GM23248 (cell line): ENCODE results near the gene PCNA. TPM values are rescaled to one million over a fixed set of nuclear protein-coding genes. Genes with fewer than 3 reads are reported as not detected.
A peak's percentile ranks its signal among the peaks of the same experiment; 100 is the strongest.

ENCODE experiments used
- DNase-seq: peaks from one replicate; pipeline ENCODE4 v3.0.0-alpha.2; 2015
- H2AFZ ChIP-seq: fragments of 200-600 bp; sonication (generic); 2 replicates; pipeline ENCODE4 v1.6.1; 2016; ENCODE audit warnings: antibody characterized with exemption
- H3F3A ChIP-seq: fragments of 200-600 bp; sonication (generic); 2 replicates; pipeline ENCODE4 v1.6.1; 2016; ENCODE audit warnings: mild to moderate bottlenecking, antibody characterized with exemption, mixed run types; ENCODE audit not compliant: insufficient read depth
- H3K27ac ChIP-seq: fragments of 200-600 bp; sonication (generic); 2 replicates; pipeline ENCODE4 v1.5.1; 2016; ENCODE audit warnings: mild to moderate bottlenecking
- H3K27me3 ChIP-seq: fragments of 200-600 bp; sonication (generic); replicated peaks from 2 replicates; pipeline ENCODE4 v1.6.1; 2016; ENCODE audit warnings: mild to moderate bottlenecking; ENCODE audit not compliant: insufficient read depth
- H3K36me3 ChIP-seq: fragments of 200-600 bp; sonication (generic); 2 replicates; pipeline ENCODE4 v1.6.1; 2016; ENCODE audit warnings: low read depth, mild to moderate bottlenecking
- H3K4me1 ChIP-seq: fragments of 200-600 bp; sonication (generic); 2 replicates; pipeline ENCODE4 v1.6.1; 2016; ENCODE audit warnings: mild to moderate bottlenecking; ENCODE audit not compliant: insufficient read depth
- H3K4me2 ChIP-seq: fragments of 200-600 bp; sonication (generic); one replicate; pipeline ENCODE4 v1.6.1; 2016; ENCODE audit warnings: mild to moderate bottlenecking; ENCODE audit not compliant: unreplicated experiment
- H3K4me3 ChIP-seq: fragments of 200-600 bp; sonication (generic); 2 replicates; pipeline ENCODE4 v1.5.1; 2016; ENCODE audit warnings: mild to moderate bottlenecking
- H3K79me2 ChIP-seq: fragments of 200-600 bp; sonication (generic); 2 replicates; pipeline ENCODE4 v1.6.1; 2016; ENCODE audit warnings: mild to moderate bottlenecking; ENCODE audit not compliant: insufficient read depth
- H3K9ac ChIP-seq: fragments of 200-600 bp; sonication (generic); 2 replicates; pipeline ENCODE4 v1.6.1; 2016; ENCODE audit warnings: mild to moderate bottlenecking
- H3K9me2 ChIP-seq: fragments of 200-600 bp; sonication (generic); 2 replicates; pipeline ENCODE4 v1.6.1; 2016; ENCODE audit warnings: mixed run types, mild to moderate bottlenecking, moderate library complexity; ENCODE audit not compliant: insufficient read depth
- H3K9me3 ChIP-seq: fragments of 200-600 bp; sonication (generic); one replicate; pipeline ENCODE4 v1.6.1; 2017; ENCODE audit warnings: low read depth
- H4K20me1 ChIP-seq: fragments of 200-600 bp; sonication (generic); 2 replicates; pipeline ENCODE4 v1.6.0; 2016; ENCODE audit not compliant: insufficient read depth
- EZH2 ChIP-seq: fragments of 200-600 bp; sonication (generic); IDR thresholded peaks from 2 replicates; pipeline ENCODE4 v1.6.1; 2018; ENCODE audit warnings: antibody characterized with exemption, mild to moderate bottlenecking; ENCODE audit not compliant: insufficient read depth, poor library complexity, severe bottlenecking
- EZH2phosphoT487 ChIP-seq: fragments of 200-600 bp; sonication (generic); IDR thresholded peaks from 2 replicates; pipeline ENCODE4 v1.6.1; 2018; ENCODE audit warnings: antibody characterized with exemption, moderate library complexity, mild to moderate bottlenecking, low read depth; ENCODE audit not compliant: insufficient read depth
- WGBS, 2 experiments: methylation state at CpG; one replicate each; pipeline ENCODE4 v1.1.6; 2015 to 2017; ENCODE audit warnings: low lambda C conversion rate in 2 of 2, low coverage in 1 of 2; ENCODE audit errors: missing lambda C conversion rate in 2 of 2; 5-methylcytosine and 5-hydroxymethylcytosine counted together
- in situ Hi-C: fragments of 300-500 bp; cut with MboI; formaldehyde crosslinking; loops from 2 replicates; pipeline ENCODE4 v1.15.0; 2020
- polyA plus RNA-seq: library from polyadenylated mRNA; unstranded; fragments of >200 nt; fragmentation: Nextera tagmentation; extraction: Ambion mirVana; gene quantifications from 2 replicates; pipeline ENCODE4 v1.2.1, GENCODE V29; 2016
- total RNA-seq: library from RNA; depleted of rRNA; stranded (reverse); fragments of >200 nt; shearing (Covaris generic); gene quantifications from 2 replicates; pipeline ENCODE4 v1.2.3, GENCODE V29; 2014; rRNA removed

Gene PCNA
- total RNA-seq: 116 and 117 TPM in 2 replicates
- polyA plus RNA-seq: 84.8 and 88.1 TPM in 2 replicates

DNA sequence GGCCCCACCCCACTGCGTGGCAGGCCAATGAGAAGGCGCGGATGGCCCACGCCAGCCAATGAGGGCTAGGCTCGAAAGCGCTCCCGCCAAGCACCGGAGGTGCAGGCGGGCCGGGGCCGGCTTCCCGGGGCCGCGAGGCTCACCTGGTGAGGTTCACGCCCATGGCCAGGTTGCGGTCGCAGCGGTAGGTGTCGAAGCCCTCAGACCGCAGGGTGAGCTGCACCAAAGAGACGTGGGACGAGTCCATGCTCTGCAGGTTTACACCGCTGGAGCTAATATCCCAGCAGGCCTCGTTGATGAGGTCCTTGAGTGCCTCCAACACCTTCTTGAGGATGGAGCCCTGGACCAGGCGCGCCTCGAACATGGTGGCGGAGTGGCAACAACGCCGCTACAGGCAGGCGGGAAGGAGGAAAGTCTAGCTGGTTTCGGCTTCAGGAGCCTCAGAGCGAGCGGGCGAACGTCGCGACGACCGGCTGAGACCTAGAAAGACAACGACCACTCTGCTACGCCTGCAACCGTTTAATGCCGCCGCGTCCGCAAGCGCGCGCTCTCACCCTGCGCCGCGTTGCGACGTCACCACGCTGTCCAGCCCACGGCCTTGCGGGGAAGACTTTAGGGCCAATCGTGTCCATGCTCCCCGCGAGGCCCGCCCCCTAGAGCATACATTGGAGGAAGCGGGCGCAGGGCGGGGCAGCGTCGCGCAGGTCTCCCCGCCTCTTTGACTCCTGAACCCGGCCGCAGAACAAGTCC lies at the start of gene PCNA:
Gene PCNA (minus strand): TSS at position 524 of the 750 bp plus-strand sequence. CDS start 160 bp downstream, at position 364.
- H3K36me3 ChIP-seq: peaks cover 29% of the 10 kb centered on the region
- H3K27me3 ChIP-seq: no peaks in the 10 kb centered on the region
- peak within 1 kb of the TSS; percentile 89 for H2AFZ ChIP-seq
- H3K4me3 ChIP-seq: peak within 1 kb of the TSS; percentile 86
- in situ Hi-C loops: no loop called here
- peak within 1 kb of the TSS; percentile 92 for H3K27ac ChIP-seq
- peak within 1 kb of the TSS; percentile 87 for H3K9ac ChIP-seq
- DNase-seq: peak; percentile 99
- peaks cover 49% of the 10 kb centered on the region for H3K79me2 ChIP-seq
- no peak for TF ChIP-seq EZH2phosphoT487
- TF ChIP-seq EZH2: no peak
- H3K9me3 ChIP-seq: no peaks in the 10 kb centered on the region
- peak within 1 kb of the TSS; percentile 88 for H3K4me2 ChIP-seq
- H4K20me1 ChIP-seq: no peaks in the 10 kb centered on the region; the same call in 1 of the 2 replicates
- WGBS, 2 experiments: 0 to 2% methylated on average over 68 to 70 of the region's 71 CpGs
- H3K9me2 ChIP-seq: no peaks in the 10 kb centered on the region
- H3K4me1 ChIP-seq: peaks cover 20% of the 10 kb centered on the region
- peaks cover 32% of the 10 kb centered on the region for H3F3A ChIP-seq

- no peak overlapping the region for H3K4me3 ChIP-seq
- H3K9ac ChIP-seq: no peak overlapping the region
- TF ChIP-seq EZH2 (no peak), EZH2phosphoT487 (no peak)
- H3K4me1 ChIP-seq: peaks cover 10% of the 10 kb centered on the region; the same call in 1 of the 2 replicates
- H3K9me2 ChIP-seq: no peaks in the 10 kb centered on the region
- WGBS, 2 experiments: 37 to 44% methylated on average over 3 of the region's 3 CpGs
- H2AFZ ChIP-seq: no peak overlapping the region
- no peak overlapping the region for H3K27ac ChIP-seq
- H3K79me2 ChIP-seq: peaks cover 72% of the 10 kb centered on the region
- peak; percentile 54 for DNase-seq
- H3K4me2 ChIP-seq: no peak overlapping the region
- in situ Hi-C loops: no loop called here
- no peaks in the 10 kb centered on the region for H3K27me3 ChIP-seq
- H3K36me3 ChIP-seq: no peaks in the 10 kb centered on the region
- peaks cover 5% of the 10 kb centered on the region; the same call in 1 of the 2 replicates for H4K20me1 ChIP-seq
- no peaks in the 10 kb centered on the region for H3F3A ChIP-seq
- no peaks in the 10 kb centered on the region for H3K9me3 ChIP-seq
These were observed 49.1 kb upstream of the PCNA start for GRCh38 chr20:5168651-5169396.

DNA sequence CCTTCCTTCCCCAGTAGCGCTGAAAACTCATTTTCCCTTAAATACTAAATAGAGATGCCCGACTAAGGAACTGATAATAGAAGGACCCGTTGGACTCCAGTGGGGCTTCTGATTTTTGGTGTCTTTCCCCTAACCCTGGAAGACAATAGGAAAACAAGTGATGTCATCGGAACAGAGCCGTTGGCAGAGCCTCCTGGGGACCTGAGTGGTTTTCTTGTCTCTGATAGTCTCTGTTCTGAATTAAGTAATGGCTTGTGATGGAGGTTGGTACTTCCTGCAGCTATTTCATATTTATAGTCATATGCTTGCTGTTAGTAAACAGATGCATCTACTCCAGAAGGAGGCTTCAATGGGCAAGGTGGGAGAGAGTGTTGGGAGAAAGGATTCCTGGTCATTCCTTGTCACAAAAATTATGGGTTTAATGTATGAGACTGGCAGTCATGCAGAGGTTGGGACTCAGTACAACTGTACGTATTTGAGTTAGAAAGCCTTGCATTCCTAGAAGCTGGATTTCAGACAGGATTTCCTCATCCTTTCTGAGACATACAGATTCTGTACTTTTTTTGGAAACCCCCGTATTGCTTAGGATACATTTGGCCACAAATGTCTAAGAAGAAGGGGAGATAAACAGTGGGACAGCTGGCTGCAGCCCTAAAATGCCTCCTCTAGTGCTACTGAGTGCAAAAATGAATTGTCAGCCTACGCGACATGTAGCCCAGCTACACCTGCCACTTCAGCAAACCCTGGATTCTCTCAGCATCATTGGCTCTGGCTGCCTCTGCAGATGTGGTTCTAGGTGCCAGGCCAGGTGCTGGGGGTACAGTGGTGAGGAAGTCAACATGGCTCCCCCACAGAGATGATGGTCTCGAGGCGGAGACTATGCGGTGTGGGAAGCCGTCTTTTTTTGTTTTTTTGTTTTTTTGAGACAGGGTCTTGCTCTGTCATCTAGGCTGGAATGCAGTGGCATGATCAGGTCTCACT lies 45.2 kb upstream of the PCNA start:
- no peak for TF ChIP-seq EZH2
- TF ChIP-seq EZH2phosphoT487: no peak
- Histone ChIP-seq H3K4me1 (peaks cover 10% of the 10 kb centered on the region; the same call in 1 of the 2 replicates), H3K4me2 (no peak overlapping the region), H3K27me3 (no peaks in the 10 kb centered on the region), H3K9me3 (no peaks in the 10 kb centered on the region), H3K36me3 (no peaks in the 10 kb centered on the region), H3K27ac (no peak overlapping the region), H4K20me1 (peaks cover 5% of the 10 kb centered on the region; the same call in 1 of the 2 replicates), H3K9ac (no peak overlapping the region), H3K4me3 (no peak overlapping the region), H3F3A (no peaks in the 10 kb centered on the region), H3K79me2 (peaks cover 82% of the 10 kb centered on the region), H3K9me2 (no peaks in the 10 kb centered on the region), H2AFZ (no peak overlapping the region)
- in situ Hi-C loops: no loop called here
- WGBS, 2 experiments: 69 to 71% methylated on average over 13 of the region's 13 CpGs
- DNase-seq: no peak
